Measurements from ENCODE around the gene MARCHF2. TPM values are rescaled to one million over a fixed set of nuclear protein-coding genes. Genes with fewer than 3 reads are reported as not detected.
A peak's percentile ranks its signal among the peaks of the same experiment; 100 is the strongest.
"Not testable (repeated sequence)": the region's sequence is repeated elsewhere in the genome, so short reads cannot be mapped to it uniquely, and the experiment has no call there.

Gene MARCHF2
- total and polyA plus RNA-seq, 7 donors: 25.8 to 383 (median 283) TPM

- WGBS, 2 donors: 62 to 85% methylated on average over 26 of the region's 26 CpGs
- DNase-seq: peak; percentile 72
- intact Hi-C loops (cut with DNase I): no loop called here
- Histone ChIP-seq H3K9me3 (no peaks in the 10 kb centered on the region), H3K27me3 (no peaks in the 10 kb centered on the region), H3K4me1 (no peaks in the 10 kb centered on the region), H3K4me3 (no peak overlapping the region), H3K36me3 (peaks cover 6 to 25% (median 13%) of the 10 kb centered on the region in 4 donors), H3K27ac (peak overlapping the region in 1 of 4 donors; percentile 42)
- no peak for TF ChIP-seq CTCF (IDR thresholded peaks at IDR 0.05)
Observed at GRCh38 chr19:8373867-8374813, 39.0 kb upstream of the MARCHF2 start.

- 98% methylated on average over 32 of the region's 32 CpGs for WGBS, 2 donors
- intact Hi-C loops (cut with DNase I); DNase-seq; H3K27me3 ChIP-seq; H3K27ac ChIP-seq; H3K9me3 ChIP-seq; H3K4me3 ChIP-seq; H3K4me1 ChIP-seq: not testable (repeated sequence)
- H3K36me3 ChIP-seq: peaks cover 0 to 24% (median 13%) of the 10 kb centered on the region in 4 donors
Observed at GRCh38 chr19:8375766-8376165, 37.3 kb upstream of the MARCHF2 start.

DNA sequence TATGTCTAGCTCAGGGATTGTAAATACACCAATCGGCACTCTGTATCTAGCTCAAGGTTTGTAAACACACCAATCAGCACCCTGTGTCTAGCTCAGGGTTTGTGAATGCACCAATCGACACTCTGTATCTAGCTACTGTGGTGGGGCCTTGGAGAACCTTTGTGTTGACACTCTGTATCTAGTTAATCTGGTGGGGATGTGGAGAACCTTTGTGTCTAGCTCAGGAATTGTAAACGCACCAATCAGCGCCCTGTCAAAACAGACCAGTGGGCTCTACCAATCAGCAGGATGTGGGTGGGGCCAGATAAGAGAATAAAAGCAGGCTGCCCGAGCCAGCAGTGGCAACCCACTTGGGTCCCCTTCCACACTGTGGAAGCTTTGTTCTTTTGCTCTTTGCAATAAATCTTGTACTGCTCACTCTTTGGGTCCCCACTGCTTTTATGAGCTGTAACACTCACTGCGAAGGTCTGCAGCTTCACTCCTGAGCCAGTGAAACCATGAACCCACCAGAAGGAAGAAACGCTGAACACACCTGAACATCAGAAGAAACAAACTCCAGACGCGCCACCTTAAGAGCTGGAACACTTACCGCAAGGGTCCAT lies 36.6 kb upstream of the MARCHF2 start:
- H3K9me3 ChIP-seq; H3K4me1 ChIP-seq; H3K27ac ChIP-seq; H3K27me3 ChIP-seq; H3K4me3 ChIP-seq; DNase-seq; intact Hi-C loops (cut with DNase I): not testable (repeated sequence)
- 89 to 90% methylated on average over 10 of the region's 10 CpGs for WGBS, 2 donors
- peaks cover 0 to 19% (median 11%) of the 10 kb centered on the region in 4 donors for H3K36me3 ChIP-seq

GRCh38 chr19:8377598-8377997 lies 35.5 kb upstream of the MARCHF2 start:
- 33 to 36% methylated on average over 1 of the region's 1 CpG for WGBS, 2 donors
- intact Hi-C loops (cut with DNase I): no loop called here
- Histone ChIP-seq H3K27me3 (no peaks in the 10 kb centered on the region), H3K4me3 (no peak overlapping the region), H3K4me1 (no peaks in the 10 kb centered on the region), H3K36me3 (peaks cover 0 to 16% (median 10%) of the 10 kb centered on the region in 4 donors), H3K27ac (no peak overlapping the region), H3K9me3 (no peaks in the 10 kb centered on the region)
- TF ChIP-seq POLR2A (IDR thresholded peaks at IDR 0.05): no peak
- no peak for TF ChIP-seq EP300 (IDR thresholded peaks at IDR 0.05)
- no peak for TF ChIP-seq CTCF (IDR thresholded peaks at IDR 0.05)
- no peak for TF ChIP-seq POLR2AphosphoS5 (IDR thresholded peaks at IDR 0.05)
- peak; percentile 29 for DNase-seq

- H3K9me3 ChIP-seq; H3K36me3 ChIP-seq; H3K27me3 ChIP-seq; H3K4me3 ChIP-seq; H3K27ac ChIP-seq; intact Hi-C loops (cut with DNase I); DNase-seq; H3K4me1 ChIP-seq: not testable (repeated sequence)
- WGBS, 2 donors: 95 to 96% methylated on average over 13 of the region's 13 CpGs
Observed at GRCh38 chr19:8379156-8379891, 33.8 kb upstream of the MARCHF2 start.

DNA sequence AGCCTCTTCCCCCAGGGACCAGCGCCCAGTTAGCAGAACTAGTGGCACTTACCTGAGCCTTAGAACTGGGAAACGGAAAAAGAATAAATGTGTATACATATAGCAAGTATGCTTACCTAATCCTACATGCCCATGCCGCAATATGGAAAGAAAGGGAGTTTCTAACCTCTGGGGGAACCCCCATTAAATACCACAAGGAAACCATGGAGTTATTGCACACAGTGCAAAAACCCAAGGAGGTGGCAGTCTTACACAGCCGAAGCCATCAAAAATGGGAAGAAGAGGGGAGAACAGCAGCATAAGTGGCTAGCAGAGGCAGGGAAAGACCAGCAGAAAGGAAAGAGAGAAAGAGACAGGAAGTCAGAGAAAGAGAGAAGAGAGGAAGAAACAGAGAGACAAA lies 28.5 kb upstream of the MARCHF2 start:
- intact Hi-C loops (cut with DNase I); H3K4me1 ChIP-seq; H3K27ac ChIP-seq; H3K4me3 ChIP-seq; H3K27me3 ChIP-seq; H3K36me3 ChIP-seq; DNase-seq; H3K9me3 ChIP-seq: not testable (repeated sequence)
- WGBS, 2 donors: 79 to 89% methylated on average over 4 of the region's 4 CpGs

DNA sequence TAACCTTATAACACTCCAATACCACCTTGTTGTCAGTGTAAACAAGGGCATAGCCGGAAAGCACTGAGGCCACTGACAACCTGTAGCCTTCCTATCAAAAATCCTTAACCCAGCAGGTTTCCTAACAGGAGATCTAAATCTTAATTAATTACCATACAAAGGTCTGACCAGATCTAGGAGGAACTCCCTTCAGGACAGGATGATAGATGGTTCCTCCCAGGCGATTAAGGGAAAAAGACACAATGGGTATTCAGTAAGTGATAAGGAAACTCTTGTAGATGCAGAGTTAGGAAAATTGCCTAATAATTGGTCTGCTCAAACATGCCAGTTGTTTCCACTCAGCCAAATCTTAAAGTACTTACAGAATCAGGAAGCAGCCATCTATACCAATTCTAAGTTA lies 28.0 kb upstream of the MARCHF2 start:
- H3K27ac ChIP-seq: peak overlapping the region in 1 of 4 donors; percentile 11
- 69 to 83% methylated on average over 2 of the region's 2 CpGs for WGBS, 2 donors
- DNase-seq; H3K27me3 ChIP-seq; H3K36me3 ChIP-seq; H3K4me1 ChIP-seq; H3K4me3 ChIP-seq; intact Hi-C loops (cut with DNase I); H3K9me3 ChIP-seq: not testable (repeated sequence)

GRCh38 chr19:8385566-8385965 lies 27.5 kb upstream of the MARCHF2 start:
- not testable (repeated sequence) for H3K27me3 ChIP-seq

DNA sequence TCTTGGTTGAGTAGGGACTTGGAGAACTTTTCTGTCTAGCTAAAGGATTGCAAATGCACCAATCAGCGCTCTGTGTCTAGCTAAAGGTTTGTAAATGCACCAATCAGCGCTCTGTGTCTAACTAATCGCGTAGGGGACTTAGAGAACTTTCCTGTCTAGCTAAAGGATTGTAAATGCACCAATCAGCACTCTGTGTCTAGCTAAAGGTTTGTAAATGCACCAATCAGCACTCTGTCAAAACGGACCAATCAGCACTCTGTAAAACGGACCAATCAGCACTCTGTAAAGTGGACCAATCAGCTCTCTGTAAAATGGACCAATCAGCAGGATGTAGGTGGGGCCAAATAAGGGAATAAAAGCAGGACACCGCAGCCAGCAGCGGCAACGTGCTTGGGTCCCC lies 26.7 kb upstream of the MARCHF2 start:
- DNase-seq; intact Hi-C loops (cut with DNase I); H3K4me3 ChIP-seq; H3K27ac ChIP-seq; H3K36me3 ChIP-seq; H3K9me3 ChIP-seq; H3K27me3 ChIP-seq: not testable (repeated sequence)
- WGBS, 2 donors: 86 to 87% methylated on average over 9 of the region's 9 CpGs
- peaks cover 4 to 14% (median 7%) of the 10 kb centered on the region in 4 donors for H3K4me1 ChIP-seq

More at GRCh38 chr19:8385566-8385965, 27.5 kb upstream of the MARCHF2 start:
- intact Hi-C loops (cut with DNase I); DNase-seq; H3K9me3 ChIP-seq; H3K4me3 ChIP-seq; H3K36me3 ChIP-seq; H3K4me1 ChIP-seq: not testable (repeated sequence)
- peak overlapping the region in 1 of 4 donors; percentile 11 for H3K27ac ChIP-seq
- WGBS, 2 donors: 34 to 79% methylated on average over 3 of the region's 3 CpGs
